Activated B cell treated with CpG ODN at 0.5 μM for 24 hours (primary cell): ENCODE results near the gene ZIC1. TPM values are rescaled to one million over a fixed set of nuclear protein-coding genes. Genes with fewer than 3 reads are reported as not detected.

ENCODE experiments used
- ATAC-seq: fragments of 200-7000 bp; cut with Tn5 transposase; one replicate; pipeline ENCODE4 v1.10.0; 2021; ENCODE audit warnings: low read depth, mild to moderate bottlenecking, moderate library complexity
- CTCF ChIA-PET: fragments of 350-600 bp; sonication (Branson Sonifier 250); formaldehyde crosslinking; loops from one replicate; lab custom pipeline; 2021; ENCODE audit warnings: antibody characterized with exemption; lab: Charles Lee
- POLR2A ChIA-PET: fragments of 350-600 bp; sonication (Branson Sonifier 250); formaldehyde crosslinking; loops from one replicate; lab custom pipeline; 2021; ENCODE audit warnings: antibody characterized with exemption; lab: Charles Lee
- DNase-seq: peaks from one replicate; pipeline ENCODE4 v3.0.0; 2022
- H3K27ac Mint-ChIP-seq: one replicate; pipeline ENCODE4 v1.8.0; 2020; ENCODE audit warnings: mixed read lengths
- H3K27me3 Mint-ChIP-seq: one replicate; pipeline ENCODE4 v1.8.0; 2021; ENCODE audit warnings: mixed read lengths
- H3K36me3 Mint-ChIP-seq: one replicate; pipeline ENCODE4 v1.8.0; 2021; ENCODE audit warnings: low read depth, mixed read lengths
- H3K4me1 Mint-ChIP-seq: one replicate; pipeline ENCODE4 v1.8.0; 2021; ENCODE audit warnings: mixed read lengths
- H3K4me3 Mint-ChIP-seq: one replicate; pipeline ENCODE4 v1.8.0; 2020; ENCODE audit warnings: mild to moderate bottlenecking, mixed read lengths
- H3K9me3 Mint-ChIP-seq: one replicate; pipeline ENCODE4 v1.8.0; 2020; ENCODE audit warnings: mixed read lengths
- intact Hi-C: fragments of 100-400 bp; cut with micrococcal nuclease; formaldehyde crosslinking; loops from one replicate; pipeline ENCODE4 v1.15.1; 2024
- total RNA-seq: library from RNA; stranded (reverse); gene quantifications from 2 replicates; pipeline ENCODE4 v1.2.3, GENCODE V29; 2022
- TF ChIP-seq, protein P1 (sequence below): fragments of 200-600 bp; IDR thresholded peaks from one replicate; pipeline ENCODE4 v1.8.0; 2022; ENCODE audit warnings: antibody characterized with exemption, mild to moderate bottlenecking

ZIC1 gene
- total RNA-seq, 1 donor from 2014 or later = not detected

GRCh38 chr3:147458995-147459704, 50.0 kb downstream of the ZIC1 start:
- no peak for DNase-seq
- H3K27ac Mint-ChIP-seq = no peak overlapping the region
- no peak for ATAC-seq
- no peaks in the 10 kb centered on the region for H3K4me1 Mint-ChIP-seq
- intact Hi-C loops = no loop called here
- H3K36me3 Mint-ChIP-seq = no peaks in the 10 kb centered on the region
- CTCF ChIA-PET = no interaction called here
- TF ChIP-seq, protein P1, sequence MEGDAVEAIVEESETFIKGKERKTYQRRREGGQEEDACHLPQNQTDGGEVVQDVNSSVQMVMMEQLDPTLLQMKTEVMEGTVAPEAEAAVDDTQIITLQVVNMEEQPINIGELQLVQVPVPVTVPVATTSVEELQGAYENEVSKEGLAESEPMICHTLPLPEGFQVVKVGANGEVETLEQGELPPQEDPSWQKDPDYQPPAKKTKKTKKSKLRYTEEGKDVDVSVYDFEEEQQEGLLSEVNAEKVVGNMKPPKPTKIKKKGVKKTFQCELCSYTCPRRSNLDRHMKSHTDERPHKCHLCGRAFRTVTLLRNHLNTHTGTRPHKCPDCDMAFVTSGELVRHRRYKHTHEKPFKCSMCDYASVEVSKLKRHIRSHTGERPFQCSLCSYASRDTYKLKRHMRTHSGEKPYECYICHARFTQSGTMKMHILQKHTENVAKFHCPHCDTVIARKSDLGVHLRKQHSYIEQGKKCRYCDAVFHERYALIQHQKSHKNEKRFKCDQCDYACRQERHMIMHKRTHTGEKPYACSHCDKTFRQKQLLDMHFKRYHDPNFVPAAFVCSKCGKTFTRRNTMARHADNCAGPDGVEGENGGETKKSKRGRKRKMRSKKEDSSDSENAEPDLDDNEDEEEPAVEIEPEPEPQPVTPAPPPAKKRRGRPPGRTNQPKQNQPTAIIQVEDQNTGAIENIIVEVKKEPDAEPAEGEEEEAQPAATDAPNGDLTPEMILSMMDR = no peak
- no peaks in the 10 kb centered on the region for H3K9me3 Mint-ChIP-seq
- no peak overlapping the region for H3K4me3 Mint-ChIP-seq
- H3K27me3 Mint-ChIP-seq = no peaks in the 10 kb centered on the region
- POLR2A ChIA-PET = no interaction called here

DNA sequence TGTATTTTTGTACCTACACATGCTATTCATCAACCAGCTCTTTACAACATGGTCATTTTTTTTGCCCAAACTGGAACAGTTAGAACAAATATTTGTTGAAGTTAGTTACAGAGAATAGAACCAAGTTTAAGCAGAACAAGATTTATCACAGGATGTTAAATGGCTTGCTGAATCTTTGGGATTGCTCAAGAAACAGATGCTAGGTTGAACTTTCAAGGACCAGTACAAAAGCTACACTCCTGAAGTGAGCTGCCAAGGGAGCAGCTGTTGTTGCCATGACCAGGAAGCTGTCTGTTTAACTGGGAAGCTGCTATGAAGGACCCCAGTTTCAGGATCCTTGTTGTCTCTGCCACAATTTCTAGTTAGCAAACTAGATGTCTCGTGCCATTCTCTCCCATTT, 53.7 kb downstream of the ZIC1 start:
- Mint-ChIP-seq H3K4me3 (no peak overlapping the region), H3K27ac (no peak overlapping the region), H3K4me1 (no peaks in the 10 kb centered on the region), H3K36me3 (no peaks in the 10 kb centered on the region), H3K27me3 (no peaks in the 10 kb centered on the region), H3K9me3 (no peaks in the 10 kb centered on the region)
- intact Hi-C loops = no loop called here
- CTCF ChIA-PET = no interaction called here
- no peak for ATAC-seq
- DNase-seq = no peak
- TF ChIP-seq, protein P1 = no peak
- POLR2A ChIA-PET = no interaction called here

Other genes with a start within 250 kb of the ZIC1 start
- not detected in 2 replicates for gene ZIC4, start 2.8 kb upstream of the ZIC1 start, total RNA-seq